K562 (cell line): ENCODE measurements around the gene GSTM1. TPM values are rescaled to one million over a fixed set of nuclear protein-coding genes. Genes with fewer than 3 reads are reported as not detected.

Experiments
- ARID2 ChIP-seq: fragments of 450-650 bp; IDR thresholded peaks from 2 replicates; pipeline ENCODE4 v1.6.1; 2017; ENCODE audit warnings: antibody characterized with exemption, mild to moderate bottlenecking
- GATAD2B ChIP-seq: fragments of 450-650 bp; IDR thresholded peaks from 2 replicates; pipeline ENCODE4 v1.6.1; 2017; ENCODE audit warnings: mild to moderate bottlenecking, borderline replicate concordance
- JUND ChIP-seq, 2 experiments: IDR thresholded peaks; 2 replicates in 1 of 2; 3 replicates in 1 of 2; pipeline ENCODE4 v1.6.1; 2011; ENCODE audit warnings: borderline replicate concordance in 2 of 2, low read depth in 2 of 2, low read length in 2 of 2, improper control_type of control experiment in 1 of 2, missing biosample characterization in 1 of 2, missing genetic modification characterization in 1 of 2, missing genetic modification reagents in 1 of 2
- MBD2 ChIP-seq: sonication (generic); IDR thresholded peaks from 2 replicates; pipeline ENCODE4 v1.6.1; 2016; ENCODE audit warnings: low read depth, borderline replicate concordance
- NR4A1 ChIP-seq, 2 experiments: fragments of 250-450 bp in 1 of 2; fragments of 450-650 bp in 1 of 2; sonication (Bioruptor Pico) in 1 of 2; IDR thresholded peaks; 2 replicates each; pipeline versions ENCODE4 v1.4.0 to v1.6.1; 2016 to 2020; ENCODE audit warnings: mild to moderate bottlenecking in 2 of 2, missing compliant biosample characterization in 1 of 2, missing genetic modification characterization in 1 of 2, moderate library complexity in 1 of 2
- RBM15 ChIP-seq: fragments of 200-400 bp; formaldehyde crosslinking; IDR thresholded peaks from 2 replicates; pipeline ENCODE4 v1.6.1; 2018; ENCODE audit warnings: mild to moderate bottlenecking, low read length, moderate library complexity; ENCODE audit not compliant: insufficient read depth
- SRSF1 ChIP-seq: fragments of 200-400 bp; formaldehyde crosslinking; IDR thresholded peaks from 2 replicates; pipeline ENCODE4 v1.6.1; 2017; ENCODE audit warnings: mild to moderate bottlenecking, low read depth, low read length, moderate library complexity
- WHSC1 ChIP-seq: IDR thresholded peaks from one replicate; pipeline ENCODE4 v1.6.1; 2012; ENCODE audit warnings: low read length, control low read depth, inconsistent platforms
- ZC3H4 ChIP-seq: sonication (generic); formaldehyde crosslinking; IDR thresholded peaks from 2 replicates; pipeline ENCODE4 v1.9.0; 2021; ENCODE audit warnings: missing genetic modification reagents, borderline replicate concordance
- polyA plus RNA-seq, 8 experiments: library from polyadenylated mRNA; depleted of rRNA in 4 of 8; stranded (reverse) in 5 of 8; unstranded in 3 of 8; fragments of >200 nt; fragmentation: Nextera tagmentation in 2 of 8; fragmentation: Illumina TruSeq in 1 of 8; extraction: Ambion mirVana in 2 of 8; extraction: Trizol in 1 of 8; gene quantifications; 2 replicates each; pipeline versions ENCODE4 v1.2.1 to v1.2.3, GENCODE V29; 2011 to 2014; ENCODE audit warnings: inconsistent platforms in 1 of 8, missing spikeins in 1 of 8
- total RNA-seq, 7 experiments: library from RNA; depleted of rRNA in 6 of 7; stranded (reverse); fragments of >200 nt in 6 of 7; fragmentation: Illumina TruSeq in 2 of 7; extraction: Trizol in 2 of 7; gene quantifications; 2 replicates each; pipeline versions ENCODE4 v1.2.1 to v1.2.3, GENCODE V29; 2011 to 2021; ENCODE audit warnings: low replicate concordance in 1 of 7
- TF ChIP-seq, protein P1 (sequence below): fragments of 250-450 bp; sonication (Bioruptor Pico); IDR thresholded peaks from 2 replicates; pipeline ENCODE4 v1.4.0; 2020; ENCODE audit warnings: mild to moderate bottlenecking, moderate library complexity, borderline replicate concordance
- TF ChIP-seq, protein P2 (sequence below): IDR thresholded peaks from 2 replicates; pipeline ENCODE4 v1.6.1; 2012; ENCODE audit warnings: low read depth, low read length, improper control_type of control experiment, borderline replicate concordance
- TF ChIP-seq, protein P3 (sequence below): fragments of 250-450 bp; sonication (Bioruptor Pico); IDR thresholded peaks from 2 replicates; pipeline ENCODE4 v1.8.0; 2021; ENCODE audit warnings: mild to moderate bottlenecking, moderate library complexity

GSTM1 gene
- total and polyA plus RNA-seq, 9 of the 15 experiments (the other 6 are each of a cell fraction or from before 2014, with no cell fraction given): not detected

GRCh38 chr1:109718495-109718894 lies 30.9 kb downstream of the GSTM1 start (continued):
- TF ChIP-seq GATAD2B (no peak), NR4A1 (CRISPR knock-in tag; IDR thresholded peaks at IDR 0.05) (no peak), NR4A1 (tag; IDR thresholded peaks at IDR 0.05) (peak; percentile 76; the same call in 1 of the 2 replicates), ZC3H4 (CRISPR knock-in tag) (no peak), MBD2 (no peak), ARID2 (no peak), JUND (IDR thresholded peaks at IDR 0.05; ENCODE audit: borderline replicate concordance, low read depth, low read length) (0 out of 2 replicates have a peak, but pooled peaks have one; percentile 27), JUND (tag; IDR thresholded peaks at IDR 0.05; ENCODE audit: borderline replicate concordance, low read depth, low read length) (no peak; the same call in 2 of the 3 replicates), SRSF1 (no peak), WHSC1 (no peak), RBM15 (no peak)
- TF ChIP-seq, protein P1, sequence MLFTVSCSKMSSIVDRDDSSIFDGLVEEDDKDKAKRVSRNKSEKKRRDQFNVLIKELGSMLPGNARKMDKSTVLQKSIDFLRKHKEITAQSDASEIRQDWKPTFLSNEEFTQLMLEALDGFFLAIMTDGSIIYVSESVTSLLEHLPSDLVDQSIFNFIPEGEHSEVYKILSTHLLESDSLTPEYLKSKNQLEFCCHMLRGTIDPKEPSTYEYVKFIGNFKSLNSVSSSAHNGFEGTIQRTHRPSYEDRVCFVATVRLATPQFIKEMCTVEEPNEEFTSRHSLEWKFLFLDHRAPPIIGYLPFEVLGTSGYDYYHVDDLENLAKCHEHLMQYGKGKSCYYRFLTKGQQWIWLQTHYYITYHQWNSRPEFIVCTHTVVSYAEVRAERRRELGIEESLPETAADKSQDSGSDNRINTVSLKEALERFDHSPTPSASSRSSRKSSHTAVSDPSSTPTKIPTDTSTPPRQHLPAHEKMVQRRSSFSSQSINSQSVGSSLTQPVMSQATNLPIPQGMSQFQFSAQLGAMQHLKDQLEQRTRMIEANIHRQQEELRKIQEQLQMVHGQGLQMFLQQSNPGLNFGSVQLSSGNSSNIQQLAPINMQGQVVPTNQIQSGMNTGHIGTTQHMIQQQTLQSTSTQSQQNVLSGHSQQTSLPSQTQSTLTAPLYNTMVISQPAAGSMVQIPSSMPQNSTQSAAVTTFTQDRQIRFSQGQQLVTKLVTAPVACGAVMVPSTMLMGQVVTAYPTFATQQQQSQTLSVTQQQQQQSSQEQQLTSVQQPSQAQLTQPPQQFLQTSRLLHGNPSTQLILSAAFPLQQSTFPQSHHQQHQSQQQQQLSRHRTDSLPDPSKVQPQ (CRISPR knock-in tag): no peak
- TF ChIP-seq, protein P2, sequence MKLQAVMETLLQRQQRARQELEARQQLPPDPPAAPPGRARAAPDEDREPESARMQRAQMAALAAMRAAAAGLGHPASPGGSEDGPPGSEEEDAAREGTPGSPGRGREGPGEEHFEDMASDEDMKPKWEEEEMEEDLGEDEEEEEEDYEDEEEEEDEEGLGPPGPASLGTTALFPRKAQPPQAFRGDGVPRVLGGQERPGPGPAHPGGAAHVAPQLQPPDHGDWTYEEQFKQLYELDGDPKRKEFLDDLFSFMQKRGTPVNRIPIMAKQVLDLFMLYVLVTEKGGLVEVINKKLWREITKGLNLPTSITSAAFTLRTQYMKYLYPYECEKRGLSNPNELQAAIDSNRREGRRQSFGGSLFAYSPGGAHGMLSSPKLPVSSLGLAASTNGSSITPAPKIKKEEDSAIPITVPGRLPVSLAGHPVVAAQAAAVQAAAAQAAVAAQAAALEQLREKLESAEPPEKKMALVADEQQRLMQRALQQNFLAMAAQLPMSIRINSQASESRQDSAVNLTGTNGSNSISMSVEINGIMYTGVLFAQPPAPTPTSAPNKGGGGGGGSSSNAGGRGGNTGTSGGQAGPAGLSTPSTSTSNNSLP: peak; percentile 79
- TF ChIP-seq, protein P3, sequence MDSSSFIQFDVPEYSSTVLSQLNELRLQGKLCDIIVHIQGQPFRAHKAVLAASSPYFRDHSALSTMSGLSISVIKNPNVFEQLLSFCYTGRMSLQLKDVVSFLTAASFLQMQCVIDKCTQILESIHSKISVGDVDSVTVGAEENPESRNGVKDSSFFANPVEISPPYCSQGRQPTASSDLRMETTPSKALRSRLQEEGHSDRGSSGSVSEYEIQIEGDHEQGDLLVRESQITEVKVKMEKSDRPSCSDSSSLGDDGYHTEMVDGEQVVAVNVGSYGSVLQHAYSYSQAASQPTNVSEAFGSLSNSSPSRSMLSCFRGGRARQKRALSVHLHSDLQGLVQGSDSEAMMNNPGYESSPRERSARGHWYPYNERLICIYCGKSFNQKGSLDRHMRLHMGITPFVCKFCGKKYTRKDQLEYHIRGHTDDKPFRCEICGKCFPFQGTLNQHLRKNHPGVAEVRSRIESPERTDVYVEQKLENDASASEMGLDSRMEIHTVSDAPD (CRISPR knock-in tag): no peak
